HepG2 (cell line): ENCODE results near the gene ATG13. TPM values are rescaled to one million over a fixed set of nuclear protein-coding genes. Genes with fewer than 3 reads are reported as not detected.

ENCODE experiments used
- AHR ChIP-seq: IDR thresholded peaks from 2 replicates; pipeline ENCODE4 v1.6.1; 2018; ENCODE audit warnings: missing genetic modification reagents, missing compliant biosample characterization
- ARNT2 ChIP-seq: sonication (generic); formaldehyde crosslinking; IDR thresholded peaks from 2 replicates; pipeline ENCODE4 v1.8.0; 2022; ENCODE audit warnings: mild to moderate bottlenecking, low read depth, missing genetic modification reagents, moderate library complexity
- BCL6 ChIP-seq: IDR thresholded peaks from 2 replicates; pipeline ENCODE4 v1.6.1; 2016; ENCODE audit warnings: missing genetic modification reagents, missing compliant biosample characterization
- BHLHE40 ChIP-seq: IDR thresholded peaks from 2 replicates; pipeline ENCODE4 v1.6.1; 2011; ENCODE audit warnings: low read length, improper control_type of control experiment
- ETV6 ChIP-seq: sonication (generic); formaldehyde crosslinking; conservative IDR thresholded peaks from 2 replicates; pipeline ENCODE4 v1.4.0; 2020; ENCODE audit warnings: missing genetic modification reagents
- GZF1 ChIP-seq: sonication (generic); formaldehyde crosslinking; IDR thresholded peaks from 2 replicates; pipeline ENCODE4 v1.5.1; 2020; ENCODE audit warnings: mild to moderate bottlenecking, missing genetic modification reagents
- HDAC6 ChIP-seq: fragments of 200-600 bp; sonication (generic); IDR thresholded peaks from 2 replicates; pipeline ENCODE4 v1.7.0; 2017; ENCODE audit warnings: mild to moderate bottlenecking, antibody characterized with exemption, low read length, low read depth
- HOXA7 ChIP-seq: sonication (generic); formaldehyde crosslinking; IDR thresholded peaks from 2 replicates; pipeline ENCODE4 v1.8.1; 2022; ENCODE audit warnings: mild to moderate bottlenecking, missing genetic modification reagents, moderate library complexity
- HOXA9 ChIP-seq: sonication (generic); formaldehyde crosslinking; IDR thresholded peaks from 2 replicates; pipeline ENCODE4 v1.8.1; 2022; ENCODE audit warnings: missing genetic modification reagents, mild to moderate bottlenecking, moderate library complexity, borderline replicate concordance
- IRF1 ChIP-seq: sonication (generic); formaldehyde crosslinking; IDR thresholded peaks from 2 replicates; pipeline ENCODE4 v1.4.0; 2020; ENCODE audit warnings: low read depth, mild to moderate bottlenecking, missing genetic modification reagents
- KDM1A ChIP-seq: IDR thresholded peaks from 2 replicates; pipeline ENCODE4 v1.6.1; 2016; ENCODE audit warnings: missing compliant biosample characterization
- LCORL ChIP-seq, 2 experiments: fragments of 450-650 bp in 1 of 2; sonication (generic) in 1 of 2; formaldehyde crosslinking in 1 of 2; IDR thresholded peaks; 2 replicates each; pipeline versions ENCODE4 v1.5.0 to v1.6.1; 2017 to 2020; ENCODE audit warnings: antibody characterized with exemption in 1 of 2, missing genetic modification reagents in 1 of 2
- MIXL1 ChIP-seq: IDR thresholded peaks from 2 replicates; pipeline ENCODE4 v1.6.1; 2016
- NCOA1 ChIP-seq: sonication (generic); formaldehyde crosslinking; IDR thresholded peaks from 2 replicates; pipeline ENCODE4 v1.9.0; 2021; ENCODE audit warnings: missing genetic modification reagents
- NFIB ChIP-seq: sonication (generic); formaldehyde crosslinking; IDR thresholded peaks from 2 replicates; pipeline ENCODE4 v1.9.0; 2021; ENCODE audit warnings: missing genetic modification reagents, mild to moderate bottlenecking, borderline replicate concordance
- PHF8 ChIP-seq: sonication (generic); formaldehyde crosslinking; IDR thresholded peaks from 2 replicates; pipeline ENCODE4 v1.5.0; 2020; ENCODE audit warnings: missing genetic modification reagents
- POLR2AphosphoS2 ChIP-seq: IDR thresholded peaks from 2 replicates; pipeline ENCODE4 v1.6.1; 2011; ENCODE audit warnings: low read depth, low read length, improper control_type of control experiment
- RFX3 ChIP-seq: IDR thresholded peaks from 2 replicates; pipeline ENCODE4 v1.6.1; 2016; ENCODE audit warnings: missing biosample characterization, missing genetic modification reagents
- SIX1 ChIP-seq: sonication (generic); formaldehyde crosslinking; IDR thresholded peaks from 2 replicates; pipeline ENCODE4 v1.4.0; 2020; ENCODE audit warnings: missing genetic modification reagents, borderline replicate concordance
- SMAD9 ChIP-seq: sonication (generic); formaldehyde crosslinking; IDR thresholded peaks from 2 replicates; pipeline ENCODE4 v1.5.1; 2020; ENCODE audit warnings: mild to moderate bottlenecking, missing genetic modification reagents
- TBX3 ChIP-seq: fragments of 450-650 bp; IDR thresholded peaks from 2 replicates; pipeline ENCODE4 v1.6.1; 2017; ENCODE audit warnings: antibody characterized with exemption, mild to moderate bottlenecking, inconsistent platforms, borderline replicate concordance
- XBP1 ChIP-seq: sonication (generic); formaldehyde crosslinking; IDR thresholded peaks from 2 replicates; pipeline ENCODE4 v1.5.0; 2020; ENCODE audit warnings: missing genetic modification reagents
- ZBTB4 ChIP-seq: sonication (generic); formaldehyde crosslinking; IDR thresholded peaks from 2 replicates; pipeline ENCODE4 v1.4.0; 2020; ENCODE audit warnings: missing genetic modification reagents, mild to moderate bottlenecking, borderline replicate concordance
- ZBTB43 ChIP-seq: sonication (generic); formaldehyde crosslinking; conservative IDR thresholded peaks from 2 replicates; pipeline ENCODE4 v1.4.0; 2020; ENCODE audit warnings: missing genetic modification reagents
- ZNF660 ChIP-seq: sonication (generic); formaldehyde crosslinking; IDR thresholded peaks from 2 replicates; pipeline ENCODE4 v1.5.1; 2020; ENCODE audit warnings: mild to moderate bottlenecking, low read depth, missing genetic modification reagents, borderline replicate concordance
- ZNF747 ChIP-seq: sonication (generic); formaldehyde crosslinking; IDR thresholded peaks from 2 replicates; pipeline ENCODE4 v1.8.1; 2023; ENCODE audit warnings: missing genetic modification reagents, mild to moderate bottlenecking, borderline replicate concordance
- ZSCAN22 ChIP-seq: sonication (generic); formaldehyde crosslinking; IDR thresholded peaks from 2 replicates; pipeline ENCODE4 v1.4.0; 2020; ENCODE audit warnings: mild to moderate bottlenecking, missing genetic modification reagents
- polyA plus RNA-seq, 8 experiments: library from polyadenylated mRNA; depleted of rRNA in 3 of 8; stranded (reverse) in 7 of 8; unstranded in 1 of 8; fragments of >200 nt; fragmentation: Illumina TruSeq in 4 of 8; extraction: Trizol in 4 of 8; gene quantifications; 2 replicates each; pipeline versions ENCODE4 v1.2.1 to v1.2.3, GENCODE V29; 2011 to 2016; ENCODE audit warnings: low read depth in 4 of 8, missing spikeins in 1 of 8, mixed read lengths in 1 of 8; ENCODE audit not compliant: insufficient read depth in 1 of 8
- total RNA-seq, 5 experiments: library from RNA; depleted of rRNA; stranded (reverse); fragments of >200 nt; fragmentation: Illumina TruSeq; extraction: Trizol; gene quantifications; 2 replicates each; pipeline ENCODE4 v1.2.3, GENCODE V29; 2016; ENCODE audit warnings: low read depth in 1 of 5

ATG13 gene
- total and polyA plus RNA-seq, 2 of the 13 experiments (the other 11 are each of a cell fraction or from before 2014, with no cell fraction given), result 55.0 to 77.3 TPM

GRCh38 chr11:46695345-46696211 lies 78.2 kb downstream of the ATG13 start (continued):
- TF ChIP-seq ZBTB43 (CRISPR knock-in tag), result peak; percentile 71
- TF ChIP-seq HOXA9 (CRISPR knock-in tag), result no peak
- no peak for TF ChIP-seq IRF1 (CRISPR knock-in tag)
- TF ChIP-seq AHR (CRISPR knock-in tag), result no peak
- TF ChIP-seq ZNF747, result peak; percentile 65; the same call in 1 of the 2 replicates
- TF ChIP-seq BHLHE40, result no peak
- TF ChIP-seq NFIB (CRISPR knock-in tag), result no peak
- TF ChIP-seq BCL6 (CRISPR knock-in tag), result peak; percentile 32; the same call in 1 of the 2 replicates
- no peak for TF ChIP-seq HDAC6
- no peak for TF ChIP-seq SIX1 (CRISPR knock-in tag)
- TF ChIP-seq ZSCAN22 (CRISPR knock-in tag), result no peak
- peak; percentile 77; the same call in 1 of the 2 replicates for TF ChIP-seq ZBTB4 (CRISPR knock-in tag)
- TF ChIP-seq LCORL (IDR thresholded peaks at IDR 0.05), result no peak
- TF ChIP-seq LCORL (CRISPR knock-in tag; IDR thresholded peaks at IDR 0.05), result no peak
- TF ChIP-seq PHF8 (CRISPR knock-in tag), result no peak
- no peak for TF ChIP-seq HOXA7
- no peak for TF ChIP-seq ZNF660 (CRISPR knock-in tag)
- no peak for TF ChIP-seq RFX3 (CRISPR knock-in tag)
- peak; percentile 61; the same call in 1 of the 2 replicates for TF ChIP-seq MIXL1 (CRISPR knock-in tag)
- TF ChIP-seq TBX3, result no peak; the same call in 1 of the 2 replicates
- 0 out of 2 replicates have a peak, but pooled peaks have one; percentile 63 for TF ChIP-seq SMAD9 (CRISPR knock-in tag)
- TF ChIP-seq GZF1 (CRISPR knock-in tag), result no peak; the same call in 1 of the 2 replicates
- TF ChIP-seq KDM1A (CRISPR knock-in tag), result no peak
- TF ChIP-seq ARNT2 (CRISPR knock-in tag), result no peak
- no peak for TF ChIP-seq ETV6 (CRISPR knock-in tag)
- TF ChIP-seq XBP1 (CRISPR knock-in tag), result no peak
- TF ChIP-seq POLR2AphosphoS2, result no peak
- no peak for TF ChIP-seq NCOA1 (CRISPR knock-in tag)
